Measurements from ENCODE around the gene OLFML2A. TPM values are rescaled to one million over a fixed set of nuclear protein-coding genes. Genes with fewer than 3 reads are reported as not detected.

The OLFML2A gene
- polyA plus RNA-seq, 1 donor, result 18.7 TPM

DNA sequence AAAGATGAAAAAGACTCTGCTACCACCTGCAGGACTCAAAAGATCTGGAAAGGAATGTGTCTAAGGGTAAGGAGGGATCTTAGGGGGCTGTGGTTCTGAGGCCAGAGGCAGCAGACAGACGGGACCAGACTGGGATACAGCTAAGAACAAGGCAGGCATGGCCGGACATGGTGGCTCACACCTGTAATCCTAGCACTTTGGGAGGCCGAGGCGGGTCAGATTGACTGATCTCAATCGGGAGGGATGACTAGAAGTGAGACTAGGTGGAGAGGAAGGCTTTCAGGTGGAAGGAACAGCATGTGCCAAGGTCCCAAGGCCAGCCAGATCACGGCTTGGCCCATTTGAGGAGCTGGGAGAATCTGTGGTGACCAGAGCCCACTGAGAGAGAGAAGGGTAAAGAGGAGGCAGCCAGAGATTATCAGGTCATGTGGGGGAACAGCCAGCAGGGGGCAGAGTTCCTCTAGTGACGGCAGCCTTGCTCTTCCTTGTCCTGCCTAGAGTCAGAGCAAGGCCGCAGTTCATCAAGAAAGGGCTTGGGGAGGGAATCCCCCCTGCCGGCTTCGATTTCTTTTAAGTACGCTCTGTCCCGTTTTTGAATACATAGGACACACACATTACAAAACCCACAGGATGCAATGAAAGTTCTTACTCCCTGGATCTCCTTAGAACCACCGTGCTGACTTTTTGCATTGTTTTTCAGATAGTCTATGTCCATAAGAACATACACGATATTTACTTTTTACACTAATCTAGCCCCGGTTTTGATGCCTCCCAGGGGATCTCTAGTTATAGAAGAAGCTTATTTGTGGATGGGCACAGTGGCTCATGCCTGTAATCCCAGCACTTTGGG lies 2.6 kb upstream of the OLFML2A start:
- DNase-seq, result no peak

DNA sequence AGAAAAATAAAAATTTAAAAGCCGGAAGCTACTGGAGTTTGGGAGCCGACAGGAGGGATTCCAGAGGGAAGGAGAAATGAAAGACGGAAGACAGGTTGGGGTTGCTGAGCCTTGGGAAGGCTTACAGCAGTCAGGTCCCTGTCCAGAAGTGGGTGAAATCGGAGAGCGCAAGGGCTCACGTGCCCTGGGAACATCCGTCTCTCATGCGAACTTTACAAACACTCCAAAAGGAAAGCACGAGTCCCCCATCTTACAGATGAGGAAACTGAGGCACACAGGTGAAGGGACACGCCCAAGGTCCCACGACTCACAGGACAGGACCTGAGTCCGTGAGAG lies 347 bp upstream of the OLFML2A start:
- DNase-seq, result no peak

DNA sequence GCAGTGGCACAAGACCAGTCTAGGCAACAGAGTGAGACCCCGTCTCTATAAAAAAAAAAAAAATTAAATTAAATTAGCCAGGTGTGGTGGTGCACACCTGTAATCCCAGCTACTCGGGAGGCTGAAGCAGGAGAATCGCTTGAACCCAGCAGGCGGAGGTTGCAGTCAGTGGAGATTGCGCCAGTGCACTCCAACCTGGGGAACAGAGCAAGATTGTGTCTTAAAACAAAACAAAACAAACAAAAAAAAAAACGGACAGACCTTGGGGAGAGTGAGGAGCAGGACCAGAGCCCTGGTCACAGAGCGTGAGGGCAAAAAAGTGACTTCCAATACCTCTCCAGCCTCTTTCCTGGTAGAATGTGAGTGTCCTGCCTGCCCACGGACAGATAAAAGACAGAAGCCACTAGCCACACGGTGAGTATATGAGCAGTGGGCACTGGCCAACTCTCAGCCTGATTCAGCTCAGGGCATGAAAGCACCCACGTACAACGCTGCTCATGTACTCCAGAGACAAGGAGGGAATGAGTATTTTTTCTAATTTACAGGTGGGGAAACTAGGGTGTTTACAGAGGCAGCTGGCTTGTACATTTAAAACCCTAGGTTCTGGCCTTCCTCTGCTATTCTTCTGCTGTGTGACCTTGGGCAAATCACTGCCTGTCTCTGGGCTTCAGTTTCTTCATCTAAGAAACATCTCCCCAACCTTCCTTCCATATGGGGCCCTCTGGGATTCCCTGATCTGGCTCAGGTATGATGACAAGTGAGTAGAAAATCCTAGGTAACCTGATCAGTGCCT lies 1.8 kb downstream of the OLFML2A start:
- DNase-seq, result no peak

DNA sequence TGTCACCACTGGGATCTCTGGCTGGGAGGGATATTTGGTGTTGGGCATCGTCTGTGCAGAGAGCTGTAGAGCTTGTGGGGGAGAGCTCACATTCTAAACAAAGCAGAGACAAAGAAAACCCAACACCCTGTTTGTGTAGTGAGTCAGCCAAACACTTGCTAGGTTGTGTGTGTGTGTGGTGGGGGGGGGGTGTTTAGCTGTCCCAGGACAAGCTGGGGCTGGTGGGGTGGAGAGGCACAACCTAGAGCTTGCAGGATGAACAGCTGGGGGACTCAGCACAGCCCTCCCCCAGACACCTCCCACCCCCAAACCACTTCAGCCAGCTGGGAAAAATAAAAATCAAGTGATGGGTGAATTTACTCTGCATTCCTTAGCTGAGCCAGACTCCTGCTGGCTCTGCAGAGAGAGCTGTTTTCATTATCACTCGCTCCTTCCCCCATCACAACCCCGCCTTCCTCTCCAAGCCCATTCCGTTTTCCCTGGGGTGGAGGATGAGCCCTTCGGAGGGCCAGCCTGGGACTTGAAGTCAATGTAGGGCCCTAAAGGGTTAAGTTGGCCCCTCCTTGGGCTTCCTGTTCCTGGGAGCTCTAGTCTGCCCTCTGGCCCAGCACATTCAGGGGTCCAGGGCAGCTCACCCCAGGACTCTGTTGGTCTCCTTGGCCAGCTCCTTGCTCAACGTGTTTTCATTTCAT lies 2.6 kb downstream of the OLFML2A start:
- no peak for DNase-seq

DNA sequence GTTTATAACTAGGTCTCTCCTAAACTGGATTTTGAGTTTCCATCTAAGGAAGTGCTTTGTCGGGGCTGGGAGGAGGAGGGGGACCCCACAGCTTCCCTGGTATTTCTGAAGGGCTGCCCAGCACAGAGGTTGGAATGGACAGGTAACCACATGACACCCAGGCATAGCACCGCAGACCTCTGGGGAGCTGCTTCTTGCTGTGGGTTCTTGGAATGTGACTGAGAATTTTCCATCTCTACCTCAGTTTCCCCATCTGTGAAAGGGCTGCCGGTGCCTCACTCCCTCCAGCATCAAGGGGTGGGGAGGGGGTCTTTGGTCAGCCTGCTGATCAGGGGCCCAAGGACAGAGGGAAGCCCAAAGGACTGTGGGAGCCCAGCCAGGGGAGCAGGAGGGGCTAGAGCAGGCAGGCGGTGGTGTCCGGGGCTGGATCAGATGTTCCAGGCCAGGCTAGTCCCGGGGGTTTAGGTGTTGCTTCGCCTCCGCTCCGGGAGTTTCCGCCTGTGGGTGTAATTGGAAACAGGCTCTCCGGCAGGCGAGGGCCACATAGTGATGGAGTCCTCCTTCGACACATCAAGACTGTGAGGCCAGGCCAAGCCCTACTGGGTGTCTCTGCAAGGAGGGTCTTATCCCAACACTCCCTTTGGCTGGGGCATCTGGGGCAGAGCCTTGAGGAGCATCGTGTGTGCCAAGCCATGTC lies 3.3 kb downstream of the OLFML2A start:
- no peak for DNase-seq

DNA sequence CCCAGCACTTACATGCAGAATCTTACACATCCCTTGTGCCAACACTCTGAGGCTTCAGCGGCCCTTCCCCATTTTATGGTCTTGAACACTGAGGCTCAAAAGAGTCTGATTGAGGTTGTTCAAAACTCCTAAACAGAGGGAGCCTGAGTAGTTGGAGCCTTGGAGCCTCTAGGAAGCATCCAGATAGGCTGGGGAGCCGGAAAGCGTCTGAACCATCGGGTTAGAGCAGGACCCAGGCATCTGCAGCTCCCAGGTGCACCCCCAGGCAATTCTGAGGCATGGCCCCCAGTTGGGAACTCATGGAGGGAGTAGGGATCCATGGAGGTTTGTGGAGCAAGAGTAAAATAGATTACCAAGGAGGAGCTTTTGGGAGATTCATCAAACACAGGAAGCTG lies 3.8 kb downstream of the OLFML2A start:
- no peak for DNase-seq

DNA sequence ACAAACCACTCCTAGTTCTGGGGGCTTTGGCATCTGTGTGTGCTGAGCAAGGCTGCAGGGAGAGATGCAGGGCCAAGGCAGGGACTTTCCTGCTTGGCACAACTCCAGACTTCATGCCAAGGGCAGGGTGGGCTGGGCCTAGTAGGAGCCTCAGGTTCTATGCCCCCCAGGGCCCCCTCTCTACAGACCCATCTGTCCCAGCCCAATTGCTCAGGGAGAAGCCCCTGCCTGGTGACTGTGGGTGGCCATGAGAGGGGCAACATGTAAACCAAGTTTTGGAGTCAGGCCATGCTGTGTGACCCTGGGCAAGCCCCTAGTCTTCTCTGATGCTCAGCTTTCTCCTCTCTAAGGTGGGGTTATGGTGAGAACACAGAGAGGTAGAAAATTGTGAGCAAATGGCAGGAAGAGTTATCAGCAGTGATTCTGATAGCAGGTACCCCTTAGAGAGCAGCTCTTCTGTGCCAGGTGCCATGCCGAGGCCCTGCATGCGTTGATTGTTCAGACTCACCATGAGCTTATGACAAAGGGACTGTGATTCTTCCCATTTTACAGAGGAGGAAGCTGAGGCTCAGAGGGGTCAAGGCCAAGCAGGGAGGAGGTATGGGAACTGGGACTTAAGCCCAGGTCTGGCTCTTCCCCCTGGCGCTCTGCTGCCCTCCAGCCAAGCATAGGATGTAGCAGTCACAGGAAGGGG lies 5.2 kb downstream of the OLFML2A start:
- no peak for DNase-seq

DNA sequence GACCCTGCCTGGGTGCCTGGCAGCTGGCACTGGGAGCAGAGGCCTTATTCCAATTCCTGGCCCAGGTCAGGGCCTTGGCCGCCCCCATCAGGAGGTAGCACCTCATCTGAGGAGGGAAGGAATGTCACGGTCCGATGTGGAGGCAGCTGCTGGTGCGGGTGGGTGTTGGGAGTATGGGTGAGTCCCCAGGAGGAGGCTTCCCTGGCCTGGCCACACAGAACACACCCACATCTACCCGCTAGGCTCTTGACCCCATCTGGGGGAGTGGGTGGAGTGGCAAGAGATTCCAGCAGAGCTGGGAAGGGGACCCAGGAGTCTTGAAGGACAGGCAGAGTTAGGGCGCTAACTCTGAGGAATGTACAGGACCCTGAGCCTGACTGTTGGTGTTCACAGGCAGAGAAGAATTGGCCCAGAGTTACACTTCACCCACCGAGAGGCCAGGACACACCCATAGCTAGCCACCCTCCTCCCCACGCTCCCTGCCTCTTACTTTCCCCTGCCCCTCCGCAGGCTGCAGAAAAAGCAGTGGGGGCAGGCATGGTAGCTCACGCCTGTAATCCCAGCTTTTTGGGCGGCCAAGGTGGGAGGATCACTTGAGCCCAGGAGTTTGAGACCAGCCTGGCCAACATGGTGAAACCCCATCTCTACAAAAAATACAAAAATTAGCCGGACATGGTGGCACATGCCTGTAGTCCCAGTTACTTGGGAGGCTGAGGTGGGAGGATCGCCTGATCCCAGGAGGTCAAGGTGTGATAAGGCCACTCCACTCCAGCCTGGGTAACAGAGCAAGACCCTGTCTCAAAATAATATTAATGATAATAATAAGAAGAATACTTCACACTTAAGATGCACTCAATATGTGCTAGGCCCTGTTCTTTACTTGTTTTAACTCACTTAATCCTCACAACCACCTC lies 6.0 kb downstream of the OLFML2A start:
- DNase-seq, result no peak

DNA sequence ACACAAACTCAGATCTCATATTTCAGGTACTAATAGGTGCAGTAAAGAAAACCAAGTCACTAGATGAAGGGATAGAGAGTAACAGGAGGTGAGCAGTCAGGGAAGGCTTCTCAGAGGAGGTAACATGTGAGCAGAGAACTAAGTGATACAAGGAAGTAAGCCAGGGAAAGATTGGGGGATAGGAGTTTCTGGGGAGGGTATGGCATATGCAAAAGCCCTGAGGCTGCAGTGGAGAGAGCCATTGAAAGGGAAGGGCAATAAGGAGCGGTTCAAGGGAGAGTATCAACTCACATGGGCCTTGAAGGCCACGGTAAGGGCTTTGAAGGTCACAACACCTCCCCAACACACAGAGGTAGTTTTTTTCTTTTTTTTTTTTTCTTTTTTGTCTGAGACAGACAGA lies 6.9 kb downstream of the OLFML2A start:
- DNase-seq, result no peak

DNA sequence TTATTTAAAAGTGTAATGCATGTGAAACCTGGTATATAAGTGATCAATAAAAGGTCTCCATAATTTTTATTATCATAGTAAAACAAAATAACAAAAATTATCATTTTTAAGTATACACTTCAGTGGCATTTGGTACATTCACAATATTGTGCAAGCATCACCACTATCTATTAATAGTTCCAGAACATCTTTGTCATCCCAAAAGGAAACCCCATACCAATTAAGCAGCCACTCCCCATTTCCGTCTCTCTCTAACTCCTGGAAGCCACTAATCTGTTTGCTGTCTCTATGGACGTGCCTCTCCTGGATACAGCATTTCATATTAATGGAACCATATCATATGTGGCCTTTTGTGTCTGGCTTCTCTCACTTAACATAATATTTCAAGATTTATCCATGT lies 7.6 kb downstream of the OLFML2A start:
- DNase-seq, result no peak

DNA sequence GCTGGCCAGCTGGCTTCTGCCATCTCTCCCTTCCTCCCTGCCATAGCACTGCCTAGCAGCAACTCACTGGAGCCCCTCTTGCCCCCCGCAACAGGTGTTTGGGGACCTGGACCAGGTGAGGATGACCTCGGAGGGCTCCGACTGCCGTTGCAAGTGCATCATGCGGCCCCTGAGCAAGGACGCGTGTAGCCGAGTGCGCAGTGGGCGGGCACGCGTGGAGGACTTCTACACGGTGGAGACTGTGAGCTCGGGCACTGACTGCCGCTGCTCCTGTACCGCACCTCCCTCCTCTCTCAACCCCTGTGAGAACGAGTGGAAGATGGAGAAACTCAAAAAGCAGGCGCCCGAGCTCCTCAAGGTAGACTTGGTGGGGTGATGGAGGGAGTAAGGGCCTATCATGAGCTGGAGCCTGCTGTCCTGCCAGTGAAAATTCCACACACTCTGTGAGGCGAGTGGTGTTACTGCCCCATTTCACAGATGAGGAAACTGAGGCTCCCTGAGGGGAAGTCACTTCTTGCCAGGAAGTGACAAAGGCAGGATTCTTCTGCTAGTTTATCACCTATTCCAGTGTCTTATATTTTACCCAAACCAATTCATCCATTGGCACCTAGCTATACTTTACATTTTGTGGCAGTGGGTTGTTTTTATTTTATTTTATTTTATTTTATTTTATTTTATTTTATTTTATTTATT lies 10.1 kb downstream of the OLFML2A start:
- DNase-seq, result no peak

DNA sequence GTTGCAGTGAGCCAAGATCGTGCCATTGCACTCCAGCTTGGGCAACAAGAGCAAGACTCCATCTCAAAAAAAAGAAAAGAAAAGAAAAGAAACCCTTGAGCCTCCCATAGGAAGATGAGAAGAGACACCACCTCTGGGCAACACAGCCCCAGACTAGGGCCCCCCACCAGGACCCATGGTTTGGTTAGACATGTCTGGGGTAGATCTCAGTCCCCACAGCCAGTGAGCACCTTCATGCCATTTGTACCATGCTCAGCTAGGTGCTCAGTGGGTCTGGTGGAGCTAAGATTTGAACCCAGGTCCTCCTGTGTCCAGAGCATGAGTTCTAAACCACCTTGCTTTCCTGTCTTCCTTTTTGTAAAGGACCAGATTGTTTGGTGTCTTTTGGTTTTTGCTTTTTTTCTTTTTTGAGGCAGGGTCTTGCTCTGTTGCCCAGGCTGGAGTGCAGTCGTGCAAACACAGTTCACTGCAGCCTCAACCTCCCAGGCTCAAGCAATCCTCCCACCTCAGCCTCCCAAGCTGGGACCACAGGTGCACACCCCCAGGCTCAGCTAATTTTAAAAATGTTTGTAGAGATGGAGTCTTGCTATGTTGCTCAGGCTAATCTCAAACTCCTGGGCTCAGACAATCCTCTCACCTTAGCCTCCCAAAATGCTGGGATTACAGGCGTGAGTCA lies 11.7 kb downstream of the OLFML2A start:
- DNase-seq, result no peak

DNA sequence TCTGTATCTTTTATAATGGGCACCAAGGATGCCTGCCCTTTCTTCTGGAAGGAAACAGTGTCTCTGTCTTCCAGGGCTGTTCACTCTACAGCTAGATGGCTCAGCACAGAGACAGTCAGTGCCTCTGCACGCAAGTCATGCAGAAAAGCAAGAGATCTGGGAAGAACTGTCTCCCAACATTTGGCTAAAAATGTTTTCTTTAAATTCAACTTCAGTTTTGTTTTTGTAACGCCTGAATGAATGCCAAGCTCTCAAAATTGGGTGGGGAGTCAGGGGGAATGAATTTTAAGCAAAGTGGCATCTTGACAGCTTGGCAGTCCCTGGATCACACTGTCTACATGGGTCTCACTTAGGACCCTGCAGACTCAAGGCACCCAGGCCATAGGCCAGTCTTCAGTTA lies 12.6 kb downstream of the OLFML2A start:
- DNase-seq, result no peak

DNA sequence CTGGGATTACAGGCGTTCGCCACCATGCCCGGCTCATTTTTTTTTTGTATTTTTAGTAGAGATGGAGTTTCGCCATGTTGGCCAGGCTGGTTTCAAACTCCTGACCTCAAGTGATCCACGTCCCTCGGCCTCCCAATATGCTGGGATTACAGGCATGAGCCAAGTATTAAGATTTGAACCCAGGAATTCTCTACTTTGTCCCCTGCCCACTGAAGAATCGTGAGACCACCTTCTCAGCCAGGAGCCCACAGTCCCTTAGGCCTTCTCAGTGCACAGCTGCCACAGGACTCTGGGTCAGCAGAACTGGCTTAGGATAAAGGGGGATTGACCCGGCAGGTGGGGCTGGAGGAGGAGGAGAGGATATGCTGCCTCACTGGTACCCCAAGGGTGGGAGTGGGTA lies 13.4 kb downstream of the OLFML2A start:
- DNase-seq, result no peak

DNA sequence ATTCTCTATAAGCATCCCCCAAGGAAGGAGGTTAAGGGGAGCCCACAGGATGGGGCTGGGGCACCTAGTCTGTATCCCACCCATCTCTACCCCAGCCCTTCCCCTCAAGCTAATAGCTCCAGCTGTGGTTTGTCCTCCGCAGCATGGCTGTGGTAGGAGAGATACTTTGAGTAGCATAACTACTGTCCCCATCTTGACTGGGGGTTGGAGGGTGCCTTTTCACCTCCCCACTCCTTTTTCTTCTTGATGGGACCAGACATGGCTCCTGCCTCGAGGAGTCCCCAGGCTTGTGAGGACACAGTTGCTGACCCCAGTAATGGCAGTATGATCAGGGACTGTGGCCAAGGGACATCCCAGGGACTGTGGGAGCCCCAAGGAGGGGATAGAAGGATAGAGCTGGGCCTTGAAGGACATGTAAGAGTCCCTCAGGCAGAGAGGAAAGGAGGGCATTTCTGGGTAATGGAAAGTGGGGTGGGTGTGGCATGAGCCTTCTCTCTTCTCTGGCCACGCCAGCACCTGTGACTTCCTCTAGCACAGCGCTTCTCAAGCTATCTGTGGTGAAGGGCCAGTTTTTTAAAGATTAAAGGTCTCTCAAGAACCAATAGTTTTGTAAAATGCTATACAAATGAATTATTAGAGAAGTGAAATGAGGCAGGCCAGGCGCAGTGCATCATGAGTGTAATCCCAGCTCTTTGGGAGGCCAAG lies 14.0 kb downstream of the OLFML2A start:
- DNase-seq, result no peak

DNA sequence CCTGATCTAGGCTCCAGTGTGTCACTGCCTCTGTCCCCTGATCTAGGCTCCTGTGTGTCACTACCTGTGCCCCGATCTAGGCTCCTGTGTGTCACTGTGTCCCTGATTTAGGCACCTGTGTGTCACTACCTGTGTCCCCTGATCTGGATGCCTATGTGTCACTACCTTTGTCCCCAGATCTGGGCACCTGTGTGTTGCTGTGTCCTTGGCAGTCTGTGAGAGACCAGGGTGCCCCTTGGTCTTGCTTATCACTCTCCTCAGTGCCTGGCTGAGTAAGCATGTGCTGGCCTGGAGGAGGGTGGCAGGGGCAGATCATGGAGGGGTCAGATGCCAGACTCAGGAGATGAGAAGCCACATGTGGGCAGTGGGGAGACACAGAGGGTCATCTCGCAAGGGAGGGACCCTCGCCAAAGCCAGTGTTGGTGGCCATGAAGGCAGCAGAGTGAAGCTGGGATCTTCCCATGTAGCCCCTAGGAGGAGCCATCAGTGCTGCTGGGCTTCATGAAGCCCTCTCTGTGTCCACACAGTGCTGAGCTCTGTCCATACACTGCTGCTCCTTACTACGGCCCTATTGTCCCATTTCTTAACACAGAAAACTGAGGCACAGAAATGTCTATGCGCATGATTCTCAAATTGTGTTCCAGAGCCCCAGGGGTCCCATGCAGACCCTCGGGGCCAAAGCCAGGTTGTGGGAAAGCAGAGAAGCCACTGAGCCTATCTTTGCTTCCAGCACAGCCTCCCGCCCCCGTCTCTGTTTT lies 15.5 kb downstream of the OLFML2A start:
- DNase-seq, result no peak

DNA sequence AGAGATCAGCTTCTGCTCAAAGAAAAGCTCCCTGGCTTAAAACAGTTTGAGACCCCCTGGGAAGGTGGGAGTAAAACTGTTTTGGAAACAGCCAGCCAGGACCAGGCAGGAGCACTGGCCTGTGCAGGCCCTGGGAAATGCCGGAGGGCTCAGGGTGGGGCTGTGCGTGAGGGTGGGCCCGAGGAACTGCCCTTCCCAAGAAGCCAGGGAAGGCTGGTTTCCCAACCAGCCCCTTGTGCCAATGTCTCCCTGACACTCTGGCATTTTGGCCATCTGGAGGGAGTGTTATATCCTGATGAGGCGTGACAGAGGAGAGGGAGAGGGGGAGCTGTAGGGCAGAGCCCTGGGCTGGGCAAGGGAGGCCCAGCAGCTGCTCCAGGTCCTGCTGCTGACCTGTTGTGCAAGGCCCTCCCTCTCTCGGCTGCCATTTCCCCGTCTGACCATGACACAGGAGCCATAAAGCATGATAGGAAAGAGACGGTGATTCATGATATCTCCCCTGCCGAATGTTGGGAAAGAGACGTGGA lies 16.1 kb downstream of the OLFML2A start:
- DNase-seq, result no peak

All from left kidney (tissue), 2 donors.